IMR-90 (cell line): ENCODE data around the gene COA1. TPM values are rescaled to one million over a fixed set of nuclear protein-coding genes. Genes with fewer than 3 reads are reported as not detected.

Source experiments
- ATAC-seq: fragments of 200-7000 bp; cut with Tn5 transposase; 2 replicates; pipeline ENCODE4 v1.9.1; 2020; ENCODE audit warnings: low read depth, mild to moderate bottlenecking, moderate library complexity
- BruUV-seq: library from RNA; stranded (reverse); fragments of 400-500 nt; replicated peaks from 2 replicates; lab custom pipeline; 2021; lab: Mats Ljungman, UMichigan
- CTCF ChIA-PET: fragments of 300-600 bp; formaldehyde crosslinking; extraction: SDS; loops from one replicate; lab custom pipeline; 2021; ENCODE audit warnings: antibody characterized with exemption; lab: Yijun Ruan, JAX
- POLR2A ChIA-PET: fragments of 300-600 bp; sonication (Branson Sonifier 250); formaldehyde crosslinking; loops from one replicate; lab custom pipeline; 2022; ENCODE audit warnings: antibody characterized with exemption; ENCODE audit not compliant: unreplicated experiment; lab: Charles Lee
- DNase-seq: peaks from one replicate; pipeline ENCODE4 v3.0.0; 2013
- H2AFZ ChIP-seq: replicated peaks from 2 replicates; pipeline ENCODE3; 2013; ENCODE audit warnings: low read length, mild to moderate bottlenecking; ENCODE audit not compliant: poor library complexity
- H2AK5ac ChIP-seq: 2 replicates; pipeline ENCODE4 v1.6.1; 2013; ENCODE audit warnings: low read depth, low read length, inconsistent platforms
- H2AK9ac ChIP-seq: replicated peaks from 2 replicates; pipeline ENCODE3; 2013; ENCODE audit warnings: mild to moderate bottlenecking, low read depth, low read length, moderate library complexity; ENCODE audit not compliant: poor library complexity
- H2BK120ac ChIP-seq: 2 replicates; pipeline ENCODE4 v1.6.1; 2013; ENCODE audit warnings: low read depth, low read length, inconsistent platforms
- H2BK15ac ChIP-seq: 3 replicates; pipeline ENCODE4 v1.6.1; 2013; ENCODE audit warnings: low read depth, low read length, inconsistent platforms
- H2BK20ac ChIP-seq: 2 replicates; pipeline ENCODE4 v1.6.1; 2013; ENCODE audit warnings: low read depth, mild to moderate bottlenecking, inconsistent platforms, low read length, moderate library complexity
- H2BK5ac ChIP-seq: 2 replicates; pipeline ENCODE4 v1.6.1; 2013; ENCODE audit warnings: mild to moderate bottlenecking, low read depth, low read length, inconsistent platforms; ENCODE audit not compliant: poor library complexity, severe bottlenecking
- H3K14ac ChIP-seq: replicated peaks from 2 replicates; pipeline ENCODE4 v1.6.1; 2013; ENCODE audit warnings: low read depth, low read length, inconsistent platforms
- H3K18ac ChIP-seq: 2 replicates; pipeline ENCODE4 v1.6.1; 2013; ENCODE audit warnings: low read depth, low read length, control low read depth
- H3K23ac ChIP-seq: 2 replicates; pipeline ENCODE4 v1.6.1; 2013; ENCODE audit warnings: low read depth, low read length, inconsistent platforms
- H3K27ac ChIP-seq: 2 replicates; pipeline ENCODE4 v1.5.1; 2013; ENCODE audit warnings: mild to moderate bottlenecking, control low read depth, low read length; ENCODE audit not compliant: insufficient read depth
- H3K27me3 ChIP-seq: 2 replicates; pipeline ENCODE4 v1.6.1; 2013; ENCODE audit warnings: low read length; ENCODE audit not compliant: control insufficient read depth, insufficient read depth
- H3K36me3 ChIP-seq: 2 replicates; pipeline ENCODE4 v1.6.1; 2013; ENCODE audit warnings: low read length, mixed read lengths; ENCODE audit not compliant: control insufficient read depth, insufficient read depth
- H3K4ac ChIP-seq: 2 replicates; pipeline ENCODE4 v1.6.1; 2013; ENCODE audit warnings: low read depth, low read length, inconsistent platforms
- H3K4me1 ChIP-seq: 2 replicates; pipeline ENCODE4 v1.6.1; 2013; ENCODE audit warnings: low read length, mixed read lengths; ENCODE audit not compliant: control insufficient read depth, insufficient read depth
- H3K4me2 ChIP-seq: 2 replicates; pipeline ENCODE4 v1.6.1; 2013; ENCODE audit warnings: low read depth, mild to moderate bottlenecking, control low read depth, low read length, moderate library complexity
- H3K4me3 ChIP-seq: 2 replicates; pipeline ENCODE4 v1.5.1; 2013; ENCODE audit warnings: low read depth, mild to moderate bottlenecking, control low read depth, low read length, moderate library complexity; ENCODE audit not compliant: insufficient read depth
- H3K56ac ChIP-seq: 2 replicates; pipeline ENCODE4 v1.6.1; 2013; ENCODE audit warnings: low read length, inconsistent platforms; ENCODE audit not compliant: insufficient read depth; ENCODE audit errors: extremely low read depth
- H3K79me1 ChIP-seq, 2 experiments: 2 replicates each; pipeline ENCODE4 v1.6.1; 2013; ENCODE audit warnings: low read length in 2 of 2, inconsistent platforms in 1 of 2, low read depth in 1 of 2
- H3K9ac ChIP-seq: 2 replicates; pipeline ENCODE4 v1.6.1; 2013; ENCODE audit warnings: low read depth, low read length, control low read depth
- H3K9me1 ChIP-seq: 2 replicates; pipeline ENCODE4 v1.6.1; 2013; ENCODE audit warnings: low read length, inconsistent platforms; ENCODE audit not compliant: insufficient read depth
- H3K9me3 ChIP-seq: 2 replicates; pipeline ENCODE4 v1.6.1; 2013; ENCODE audit warnings: low read length; ENCODE audit not compliant: control insufficient read depth, insufficient read depth
- H4K20me1 ChIP-seq: 2 replicates; pipeline ENCODE4 v1.6.1; 2013; ENCODE audit warnings: low read length, inconsistent platforms; ENCODE audit not compliant: insufficient read depth
- H4K5ac ChIP-seq: 2 replicates; pipeline ENCODE4 v1.6.1; 2013; ENCODE audit warnings: mild to moderate bottlenecking, low read depth, low read length, control low read depth
- H4K8ac ChIP-seq, 2 experiments: 2 replicates each; pipeline ENCODE4 v1.6.1; 2013; ENCODE audit warnings: low read depth in 2 of 2, low read length in 2 of 2, control low read depth in 1 of 2, inconsistent platforms in 1 of 2
- H4K91ac ChIP-seq: 2 replicates; pipeline ENCODE4 v1.6.1; 2013; ENCODE audit warnings: low read depth, low read length, inconsistent platforms; ENCODE audit not compliant: insufficient read depth
- BHLHE40 ChIP-seq: fragments of 150-350 bp; IDR thresholded peaks from 2 replicates; pipeline ENCODE4 v1.6.1; 2016; ENCODE audit warnings: mild to moderate bottlenecking, low read depth, low read length
- CEBPB ChIP-seq: IDR thresholded peaks from 2 replicates; pipeline ENCODE4 v1.6.1; 2012; ENCODE audit warnings: low read depth, low read length, improper control_type of control experiment
- CHD1 ChIP-seq: IDR thresholded peaks from 2 replicates; pipeline ENCODE4 v1.6.1; 2012; ENCODE audit warnings: low read depth, low read length, improper control_type of control experiment
- FOS ChIP-seq: fragments of 150-350 bp; IDR thresholded peaks from 2 replicates; pipeline ENCODE4 v1.6.1; 2016; ENCODE audit warnings: low read depth, low read length
- MAFK ChIP-seq: IDR thresholded peaks from 2 replicates; pipeline ENCODE4 v1.6.1; 2012; ENCODE audit warnings: low read depth, low read length, improper control_type of control experiment
- MAZ ChIP-seq: IDR thresholded peaks from 2 replicates; pipeline ENCODE4 v1.6.1; 2012; ENCODE audit warnings: low read depth, mild to moderate bottlenecking, low read length, improper control_type of control experiment, moderate library complexity, borderline replicate concordance
- MXI1 ChIP-seq: IDR thresholded peaks from 2 replicates; pipeline ENCODE4 v1.6.1; 2012; ENCODE audit warnings: low read depth, mild to moderate bottlenecking, low read length, moderate library complexity, borderline replicate concordance
- NFE2L2 ChIP-seq: fragments of 150-350 bp; IDR thresholded peaks from 2 replicates; pipeline ENCODE4 v1.6.1; 2016; ENCODE audit warnings: low read depth, mild to moderate bottlenecking, low read length
- POLR2A ChIP-seq: IDR thresholded peaks from 2 replicates; pipeline ENCODE4 v1.6.1; 2012; ENCODE audit warnings: mild to moderate bottlenecking, low read depth, low read length
- RAD21 ChIP-seq: IDR thresholded peaks from 2 replicates; pipeline ENCODE4 v1.6.1; 2012; ENCODE audit warnings: low read length, improper control_type of control experiment
- RCOR1 ChIP-seq: IDR thresholded peaks from 2 replicates; pipeline ENCODE4 v1.6.1; 2012; ENCODE audit warnings: mild to moderate bottlenecking, low read length, improper control_type of control experiment; ENCODE audit not compliant: insufficient replicate concordance
- RFX5 ChIP-seq: IDR thresholded peaks from 2 replicates; pipeline ENCODE4 v1.8.0; 2012; ENCODE audit warnings: low read depth, mild to moderate bottlenecking, low read length, moderate library complexity
- SMC3 ChIP-seq: fragments of 150-350 bp; IDR thresholded peaks from 2 replicates; pipeline ENCODE4 v1.6.1; 2016; ENCODE audit warnings: low read depth, mild to moderate bottlenecking, antibody characterized with exemption, low read length, moderate library complexity
- WGBS, 2 experiments: methylation state at CpG; one replicate each; pipeline versions ENCODE4 v1.1.5 to v1.1.7; 2013; ENCODE audit warnings: missing lambda C conversion rate in 2 of 2; ENCODE audit not compliant: insufficient read length in 1 of 2; ENCODE audit errors: extremely low coverage in 2 of 2; 5-methylcytosine and 5-hydroxymethylcytosine counted together
- dilution Hi-C: fragments of 300-500 bp; cut with HindIII; formaldehyde crosslinking; loops from one replicate; pipeline ENCODE4 v1.14.3; 2018; ENCODE audit warnings: low sequenced_read_pairs; ENCODE audit not compliant: unreplicated experiment
- in situ Hi-C: fragments of 300-500 bp; cut with MboI; formaldehyde crosslinking; loops from 3 replicates; pipeline ENCODE4 v1.14.3; 2019; ENCODE audit warnings: low sequenced_read_pairs, inconsistent platforms, mixed read lengths
- intact Hi-C: fragments of 100-400 bp; cut with micrococcal nuclease; formaldehyde crosslinking; loops from 2 replicates; pipeline ENCODE4 v1.10.0; 2022
- polyA plus RNA-seq, 3 experiments: library from polyadenylated mRNA; depleted of rRNA; stranded (reverse); fragments of >200 nt; gene quantifications; 2 replicates each; pipeline ENCODE4 v1.2.3, GENCODE V29; 2012; ENCODE audit warnings: low replicate concordance in 1 of 3
- total RNA-seq: library from RNA; depleted of rRNA; stranded (reverse); fragments of >200 nt; gene quantifications from 2 replicates; pipeline ENCODE4 v1.2.3, GENCODE V29; 2012
- TF ChIP-seq, protein P1 (sequence below): conservative IDR thresholded peaks from 2 replicates; pipeline ENCODE4 v1.5.1; 2012; ENCODE audit warnings: mild to moderate bottlenecking, low read depth, low read length, improper control_type of control experiment
- TF ChIP-seq, protein P2 (sequence below): fragments of 150-350 bp; IDR thresholded peaks from 2 replicates; pipeline ENCODE4 v1.6.1; 2016; ENCODE audit warnings: low read depth, mild to moderate bottlenecking, low read length, moderate library complexity, borderline replicate concordance
- TF ChIP-seq, protein P3 (sequence below): fragments of 150-350 bp; IDR thresholded peaks from 2 replicates; pipeline ENCODE4 v1.6.1; 2017; ENCODE audit warnings: mild to moderate bottlenecking, antibody characterized with exemption, low read length, low read depth

The COA1 gene
- total and polyA plus RNA-seq, 2 of the 4 experiments (the other 2 are of a cell fraction), result 34.2 to 59.5 TPM

DNA sequence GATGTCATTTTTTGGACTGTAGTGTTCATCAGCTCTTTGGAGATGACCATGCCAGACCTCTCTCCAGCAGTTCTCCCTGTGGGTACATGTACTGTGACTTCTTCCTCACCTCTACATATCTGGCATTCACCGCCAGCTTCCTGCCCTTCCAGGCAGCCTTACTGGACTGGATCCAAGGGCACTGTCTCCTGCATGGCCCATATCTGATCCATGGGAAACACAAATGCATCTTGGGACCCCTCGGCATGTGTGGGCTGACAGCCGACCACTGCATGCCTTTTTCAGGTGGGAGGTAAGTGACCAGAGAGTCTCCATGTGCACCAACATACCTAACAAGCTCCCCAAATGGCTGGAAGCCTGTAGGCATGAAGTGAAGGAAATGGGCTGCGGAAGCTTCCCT, 25.3 kb upstream of the COA1 start:
- Histone ChIP-seq H4K5ac (no peak overlapping the region), H2AK9ac (no peak overlapping the region), H4K8ac (no peak overlapping the region), H3K27me3 (peaks cover 2% of the 10 kb centered on the region), H3K4ac (no peak overlapping the region), H2AK5ac (peak overlapping the region; percentile 35; the same call in 1 of the 2 replicates), H3K79me1 (peaks cover 0 to 5% of the 10 kb centered on the region in 2 experiments; a peak in 3 of 4 replicates), H3K4me3 (no peak overlapping the region), H3K14ac (no peak overlapping the region), H3K4me2 (no peak overlapping the region), H3K27ac (no peak overlapping the region), H3K36me3 (no peaks in the 10 kb centered on the region), H3K9ac (no peak overlapping the region), H2BK120ac (no peak overlapping the region), H3K9me3 (no peaks in the 10 kb centered on the region), H2BK5ac (no peak overlapping the region), H4K20me1 (no peaks in the 10 kb centered on the region), H3K23ac (no peak overlapping the region), H2BK20ac (no peak overlapping the region), H3K4me1 (peaks cover 15% of the 10 kb centered on the region; the same call in 1 of the 2 replicates), H2AFZ (no peak overlapping the region), H4K91ac (no peak overlapping the region), H3K18ac (no peak overlapping the region), H3K9me1 (peaks cover 16% of the 10 kb centered on the region), H2BK15ac (no peak overlapping the region), H3K56ac (no peak overlapping the region)
- no TSS peak for BruUV-seq
- WGBS, 2 experiments, result 100% methylated on average over 1 of the region's 4 CpGs; no CpG with 5 or more reads in 1 of the 2 experiments
- in situ Hi-C loops, result no loop called here
- POLR2A ChIA-PET, result interaction anchor here (0.7 kb wide), 1 partner anchor 10 kb away, joined by 4 read pairs; no protein-coding TSS in a partner anchor
- no peak for ATAC-seq
- CTCF ChIA-PET, result no interaction called here
- TF ChIP-seq MAZ (no peak), NFE2L2 (no peak), RAD21 (no peak), RFX5 (no peak), CEBPB (no peak), MXI1 (no peak), MAFK (no peak), CHD1 (no peak), RCOR1 (no peak), FOS (no peak), POLR2A (no peak), BHLHE40 (no peak), SMC3 (no peak)
- TF ChIP-seq, protein P1, sequence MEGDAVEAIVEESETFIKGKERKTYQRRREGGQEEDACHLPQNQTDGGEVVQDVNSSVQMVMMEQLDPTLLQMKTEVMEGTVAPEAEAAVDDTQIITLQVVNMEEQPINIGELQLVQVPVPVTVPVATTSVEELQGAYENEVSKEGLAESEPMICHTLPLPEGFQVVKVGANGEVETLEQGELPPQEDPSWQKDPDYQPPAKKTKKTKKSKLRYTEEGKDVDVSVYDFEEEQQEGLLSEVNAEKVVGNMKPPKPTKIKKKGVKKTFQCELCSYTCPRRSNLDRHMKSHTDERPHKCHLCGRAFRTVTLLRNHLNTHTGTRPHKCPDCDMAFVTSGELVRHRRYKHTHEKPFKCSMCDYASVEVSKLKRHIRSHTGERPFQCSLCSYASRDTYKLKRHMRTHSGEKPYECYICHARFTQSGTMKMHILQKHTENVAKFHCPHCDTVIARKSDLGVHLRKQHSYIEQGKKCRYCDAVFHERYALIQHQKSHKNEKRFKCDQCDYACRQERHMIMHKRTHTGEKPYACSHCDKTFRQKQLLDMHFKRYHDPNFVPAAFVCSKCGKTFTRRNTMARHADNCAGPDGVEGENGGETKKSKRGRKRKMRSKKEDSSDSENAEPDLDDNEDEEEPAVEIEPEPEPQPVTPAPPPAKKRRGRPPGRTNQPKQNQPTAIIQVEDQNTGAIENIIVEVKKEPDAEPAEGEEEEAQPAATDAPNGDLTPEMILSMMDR, result no peak
- TF ChIP-seq, protein P2, sequence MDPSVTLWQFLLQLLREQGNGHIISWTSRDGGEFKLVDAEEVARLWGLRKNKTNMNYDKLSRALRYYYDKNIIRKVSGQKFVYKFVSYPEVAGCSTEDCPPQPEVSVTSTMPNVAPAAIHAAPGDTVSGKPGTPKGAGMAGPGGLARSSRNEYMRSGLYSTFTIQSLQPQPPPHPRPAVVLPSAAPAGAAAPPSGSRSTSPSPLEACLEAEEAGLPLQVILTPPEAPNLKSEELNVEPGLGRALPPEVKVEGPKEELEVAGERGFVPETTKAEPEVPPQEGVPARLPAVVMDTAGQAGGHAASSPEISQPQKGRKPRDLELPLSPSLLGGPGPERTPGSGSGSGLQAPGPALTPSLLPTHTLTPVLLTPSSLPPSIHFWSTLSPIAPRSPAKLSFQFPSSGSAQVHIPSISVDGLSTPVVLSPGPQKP, result no peak
- TF ChIP-seq, protein P3, sequence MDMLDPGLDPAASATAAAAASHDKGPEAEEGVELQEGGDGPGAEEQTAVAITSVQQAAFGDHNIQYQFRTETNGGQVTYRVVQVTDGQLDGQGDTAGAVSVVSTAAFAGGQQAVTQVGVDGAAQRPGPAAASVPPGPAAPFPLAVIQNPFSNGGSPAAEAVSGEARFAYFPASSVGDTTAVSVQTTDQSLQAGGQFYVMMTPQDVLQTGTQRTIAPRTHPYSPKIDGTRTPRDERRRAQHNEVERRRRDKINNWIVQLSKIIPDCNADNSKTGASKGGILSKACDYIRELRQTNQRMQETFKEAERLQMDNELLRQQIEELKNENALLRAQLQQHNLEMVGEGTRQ, result no peak
- intact Hi-C loops, result no loop called here
- dilution Hi-C loops, result no loop called here
- DNase-seq, result no peak
